Measurements from ENCODE around the gene FGF23. TPM values are rescaled to one million over a fixed set of nuclear protein-coding genes. Genes with fewer than 3 reads are reported as not detected.

Gene FGF23
- total and polyA plus RNA-seq, 2 donors (not counting 1 experiment from before 2014, with no cell fraction given) = not detected

DNA sequence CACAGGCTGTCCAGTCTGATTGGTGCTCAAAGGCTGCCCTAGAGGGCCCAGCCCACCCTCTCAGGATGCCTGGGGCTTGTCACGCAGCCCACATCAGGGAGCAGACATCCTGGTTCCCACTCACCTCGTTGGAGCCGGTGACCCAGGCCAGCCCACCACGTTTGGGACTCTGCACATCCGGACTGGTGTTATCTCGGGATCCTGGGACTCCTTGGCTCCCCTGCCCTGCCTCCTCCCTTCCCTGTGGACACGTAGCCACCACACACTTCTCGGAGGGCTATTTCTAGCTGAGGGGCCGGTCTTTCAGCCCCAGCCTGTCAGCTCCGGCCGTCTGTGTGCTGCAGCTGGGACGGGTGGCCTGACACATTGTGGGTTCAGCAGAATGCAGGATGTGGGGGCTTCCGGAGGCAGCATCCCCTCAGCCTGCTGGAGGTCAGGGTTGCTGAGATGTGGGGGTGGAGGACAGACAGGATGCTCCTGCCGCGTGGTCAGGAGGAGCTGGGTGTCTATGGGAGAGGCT, 12.8 kb upstream of the FGF23 start:
- TF ChIP-seq EZH2 (IDR thresholded peaks at IDR 0.05; ENCODE audit: low read length, missing control alignments) = no peak
- TF ChIP-seq, protein P1, sequence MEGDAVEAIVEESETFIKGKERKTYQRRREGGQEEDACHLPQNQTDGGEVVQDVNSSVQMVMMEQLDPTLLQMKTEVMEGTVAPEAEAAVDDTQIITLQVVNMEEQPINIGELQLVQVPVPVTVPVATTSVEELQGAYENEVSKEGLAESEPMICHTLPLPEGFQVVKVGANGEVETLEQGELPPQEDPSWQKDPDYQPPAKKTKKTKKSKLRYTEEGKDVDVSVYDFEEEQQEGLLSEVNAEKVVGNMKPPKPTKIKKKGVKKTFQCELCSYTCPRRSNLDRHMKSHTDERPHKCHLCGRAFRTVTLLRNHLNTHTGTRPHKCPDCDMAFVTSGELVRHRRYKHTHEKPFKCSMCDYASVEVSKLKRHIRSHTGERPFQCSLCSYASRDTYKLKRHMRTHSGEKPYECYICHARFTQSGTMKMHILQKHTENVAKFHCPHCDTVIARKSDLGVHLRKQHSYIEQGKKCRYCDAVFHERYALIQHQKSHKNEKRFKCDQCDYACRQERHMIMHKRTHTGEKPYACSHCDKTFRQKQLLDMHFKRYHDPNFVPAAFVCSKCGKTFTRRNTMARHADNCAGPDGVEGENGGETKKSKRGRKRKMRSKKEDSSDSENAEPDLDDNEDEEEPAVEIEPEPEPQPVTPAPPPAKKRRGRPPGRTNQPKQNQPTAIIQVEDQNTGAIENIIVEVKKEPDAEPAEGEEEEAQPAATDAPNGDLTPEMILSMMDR (conservative IDR thresholded peaks at IDR 0.05 in 1 of 2, IDR thresholded peaks at IDR 0.05 in 1 of 2; ENCODE audit: low read depth in 1 of 2, low read length in 2 of 2) = no peak
- H3K79me2 ChIP-seq (ENCODE audit: control insufficient read depth, insufficient read depth, low read length) = no peaks in the 10 kb centered on the region
- no peak overlapping the region for H2AFZ ChIP-seq (ENCODE audit: low read length)
- H3K4me1 ChIP-seq (ENCODE audit: control insufficient read depth, extremely low read depth, insufficient read depth, low read length) = no peaks in the 10 kb centered on the region
- no peak overlapping the region for H3K4me3 ChIP-seq (replicated peaks in 1 of 4; ENCODE audit: control extremely low read depth in 1 of 4, insufficient read depth in 1 of 4, low read depth in 3 of 4, low read length in 4 of 4)
- H3K4me2 ChIP-seq (ENCODE audit: extremely low read depth, insufficient read depth, low read length) = no peak overlapping the region
- no peaks in the 10 kb centered on the region for H3K9me3 ChIP-seq (ENCODE audit: control insufficient read depth, insufficient read depth, low read depth, low read length)
- H4K20me1 ChIP-seq (ENCODE audit: control insufficient read depth, extremely low read depth, insufficient read depth, low read length) = no peaks in the 10 kb centered on the region
- H3K36me3 ChIP-seq (ENCODE audit: control insufficient read depth, insufficient read depth, low read length) = no peaks in the 10 kb centered on the region
- no peak overlapping the region for H3K9ac ChIP-seq (ENCODE audit: insufficient read depth, low read length)
- H3K27ac ChIP-seq (ENCODE audit: insufficient read depth, low read length) = no peak overlapping the region
- H3K27me3 ChIP-seq (ENCODE audit: control insufficient read depth, insufficient read depth, low read length) = no peaks in the 10 kb centered on the region
- no peak for DNase-seq (ENCODE audit: low read depth in 2 of 2)

DNA sequence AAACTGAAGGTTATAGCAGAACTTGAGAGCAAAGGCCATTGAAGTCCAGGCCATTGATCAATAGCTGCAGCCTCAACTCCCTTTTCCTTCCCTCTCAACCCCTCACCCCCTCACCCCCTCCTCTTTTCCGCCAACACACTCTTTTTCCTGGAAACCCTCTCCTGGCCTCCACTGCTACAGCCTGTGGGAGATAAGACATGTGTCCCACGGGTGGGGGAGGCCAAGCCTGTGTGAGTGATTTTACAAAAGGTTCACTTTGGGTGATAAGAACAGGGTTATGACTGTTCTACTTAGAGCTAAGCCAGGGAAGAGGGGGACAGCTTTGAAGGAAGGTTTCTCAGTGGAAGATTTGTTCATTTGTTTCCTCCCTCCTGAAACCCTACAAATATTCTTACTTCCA, 9.2 kb upstream of the FGF23 start:
- TF ChIP-seq, protein P1 (conservative IDR thresholded peaks at IDR 0.05 in 1 of 2, IDR thresholded peaks at IDR 0.05 in 1 of 2; ENCODE audit: low read depth in 1 of 2, low read length in 2 of 2) = no peak
- no peak for TF ChIP-seq EZH2 (IDR thresholded peaks at IDR 0.05; ENCODE audit: low read length, missing control alignments)

DNA sequence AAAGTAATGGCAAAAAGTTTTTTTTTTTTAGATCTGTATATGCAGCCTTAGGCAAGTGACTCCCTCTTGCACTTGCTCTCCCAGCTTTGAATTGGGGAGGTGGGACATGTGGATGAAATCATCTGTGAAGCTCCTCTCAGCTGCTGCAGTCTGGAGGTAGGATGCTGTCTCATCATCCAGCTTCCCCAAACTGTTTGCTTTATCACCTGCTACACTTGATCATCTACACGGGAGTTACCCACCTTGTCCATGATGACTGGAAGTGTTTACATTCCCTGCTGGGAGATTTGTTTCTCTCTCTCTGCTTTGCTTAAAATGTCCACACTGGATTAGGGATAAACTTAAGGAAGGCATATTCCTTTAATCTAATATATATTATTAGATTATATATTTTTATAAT, 8.5 kb upstream of the FGF23 start:
- no peak overlapping the region for H3K4me3 ChIP-seq (replicated peaks in 1 of 4; ENCODE audit: control extremely low read depth in 1 of 4, insufficient read depth in 1 of 4, low read depth in 3 of 4, low read length in 4 of 4)
- H4K20me1 ChIP-seq (ENCODE audit: control insufficient read depth, extremely low read depth, insufficient read depth, low read length) = no peaks in the 10 kb centered on the region

More for the DNA sequence above, 9.2 kb upstream of the FGF23 start:
- Histone ChIP-seq H3K36me3 (ENCODE audit: control insufficient read depth, insufficient read depth, low read length) (no peaks in the 10 kb centered on the region), H3K9me3 (ENCODE audit: control insufficient read depth, insufficient read depth, low read depth, low read length) (no peaks in the 10 kb centered on the region), H3K9ac (ENCODE audit: insufficient read depth, low read length) (no peak overlapping the region), H3K27ac (ENCODE audit: insufficient read depth, low read length) (no peak overlapping the region), H2AFZ (ENCODE audit: low read length) (no peak overlapping the region), H3K79me2 (ENCODE audit: control insufficient read depth, insufficient read depth, low read length) (no peaks in the 10 kb centered on the region), H3K4me2 (ENCODE audit: extremely low read depth, insufficient read depth, low read length) (no peak overlapping the region), H3K4me1 (ENCODE audit: control insufficient read depth, extremely low read depth, insufficient read depth, low read length) (no peaks in the 10 kb centered on the region), H3K27me3 (ENCODE audit: control insufficient read depth, insufficient read depth, low read length) (no peaks in the 10 kb centered on the region), H3K4me3 (replicated peaks in 1 of 4; ENCODE audit: control extremely low read depth in 1 of 4, insufficient read depth in 1 of 4, low read depth in 3 of 4, low read length in 4 of 4) (no peak overlapping the region), H4K20me1 (ENCODE audit: control insufficient read depth, extremely low read depth, insufficient read depth, low read length) (no peaks in the 10 kb centered on the region)
- no peak for DNase-seq (ENCODE audit: low read depth in 2 of 2)

More for the DNA sequence above, 8.5 kb upstream of the FGF23 start:
- no peak for DNase-seq (ENCODE audit: low read depth in 2 of 2)
- Histone ChIP-seq H3K4me2 (ENCODE audit: extremely low read depth, insufficient read depth, low read length) (no peak overlapping the region), H2AFZ (ENCODE audit: low read length) (no peak overlapping the region), H3K27ac (ENCODE audit: insufficient read depth, low read length) (no peak overlapping the region), H3K9ac (ENCODE audit: insufficient read depth, low read length) (no peak overlapping the region), H3K27me3 (ENCODE audit: control insufficient read depth, insufficient read depth, low read length) (no peaks in the 10 kb centered on the region), H3K79me2 (ENCODE audit: control insufficient read depth, insufficient read depth, low read length) (no peaks in the 10 kb centered on the region), H3K36me3 (ENCODE audit: control insufficient read depth, insufficient read depth, low read length) (no peaks in the 10 kb centered on the region), H3K9me3 (ENCODE audit: control insufficient read depth, insufficient read depth, low read depth, low read length) (no peaks in the 10 kb centered on the region), H3K4me1 (ENCODE audit: control insufficient read depth, extremely low read depth, insufficient read depth, low read length) (no peaks in the 10 kb centered on the region)
- TF ChIP-seq, protein P1 (conservative IDR thresholded peaks at IDR 0.05 in 1 of 2, IDR thresholded peaks at IDR 0.05 in 1 of 2; ENCODE audit: low read depth in 1 of 2, low read length in 2 of 2) = no peak
- no peak for TF ChIP-seq EZH2 (IDR thresholded peaks at IDR 0.05; ENCODE audit: low read length, missing control alignments)

Measured in fibroblast of lung (primary cell).